Kasumi-1 (cell line): ENCODE results near the gene ZNRF2.

Experiments used
- DNase-seq, 2 experiments: peaks; one replicate each; lab custom pipeline; 2025; lab: John Stamatoyannopoulos, UW

ZNRF2 gene

DNA sequence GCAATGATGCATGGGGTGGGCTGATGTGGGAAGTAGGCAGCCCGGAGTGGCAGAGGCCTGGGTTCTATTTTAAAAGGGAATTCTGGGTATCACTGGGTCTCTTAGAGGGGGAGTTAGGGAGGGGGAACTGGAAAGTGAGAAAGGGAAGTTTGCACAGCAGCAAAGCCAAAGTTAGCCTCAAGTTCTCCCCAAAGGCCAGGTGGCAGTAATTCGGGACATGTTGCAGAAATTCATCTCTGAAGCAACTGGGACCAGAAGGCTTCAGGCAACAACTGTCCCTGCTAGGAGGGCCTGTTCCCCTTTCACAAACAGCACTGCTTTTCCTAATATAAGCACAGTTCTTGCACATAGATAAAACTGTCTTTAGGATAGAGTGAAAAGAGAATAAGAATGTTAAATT lies 126.8 kb downstream of the ZNRF2 start:
- DNase-seq = peak; percentile 43 to 73

GRCh38 chr7:30411897-30412296 lies 127.5 kb downstream of the ZNRF2 start:
- DNase-seq = no peak

- DNase-seq = peak; percentile 23 to 33
Measured at GRCh38 chr7:30412782-30413504, 128.5 kb downstream of the ZNRF2 start.

GRCh38 chr7:30413864-30414263 lies 129.5 kb downstream of the ZNRF2 start:
- DNase-seq = no peak
